Activated naive CD4-positive, alpha-beta T cell treated with anti-CD3 and anti-CD28 coated beads, Interleukin-2, amount 50 U/mL, for 24 hours (primary cell): ENCODE data around the gene ANXA2R.
A peak's percentile ranks its signal among the peaks of the same experiment; 100 is the strongest.
"Not testable (repeated sequence)": the region's sequence is repeated elsewhere in the genome, so short reads cannot be mapped to it uniquely, and the experiment has no call there.

Experiments
- H3K27ac Mint-ChIP-seq: one replicate; pipeline ENCODE4 v1.8.0; 2021; ENCODE audit warnings: mild to moderate bottlenecking, mixed read lengths
- H3K27me3 Mint-ChIP-seq: one replicate; pipeline ENCODE4 v1.8.0; 2021; ENCODE audit warnings: mixed read lengths
- H3K36me3 Mint-ChIP-seq: one replicate; pipeline ENCODE4 v1.8.0; 2021; ENCODE audit warnings: mixed read lengths
- H3K4me1 Mint-ChIP-seq: one replicate; pipeline ENCODE4 v1.8.0; 2021; ENCODE audit warnings: mixed read lengths
- H3K4me3 Mint-ChIP-seq: one replicate; pipeline ENCODE4 v1.8.0; 2021; ENCODE audit warnings: mild to moderate bottlenecking, mixed read lengths
- H3K9me3 Mint-ChIP-seq: one replicate; pipeline ENCODE4 v1.8.0; 2021; ENCODE audit warnings: mixed read lengths

ANXA2R gene

GRCh38 chr5:43065948-43066798, 26.1 kb upstream of the ANXA2R start:
- Mint-ChIP-seq H3K27me3 (no peaks in the 10 kb centered on the region), H3K36me3 (peaks cover 9% of the 10 kb centered on the region), H3K27ac (peak overlapping the region; percentile 100), H3K4me1 (peaks cover 40% of the 10 kb centered on the region), H3K4me3 (peak overlapping the region; percentile 99), H3K9me3 (no peaks in the 10 kb centered on the region)

DNA sequence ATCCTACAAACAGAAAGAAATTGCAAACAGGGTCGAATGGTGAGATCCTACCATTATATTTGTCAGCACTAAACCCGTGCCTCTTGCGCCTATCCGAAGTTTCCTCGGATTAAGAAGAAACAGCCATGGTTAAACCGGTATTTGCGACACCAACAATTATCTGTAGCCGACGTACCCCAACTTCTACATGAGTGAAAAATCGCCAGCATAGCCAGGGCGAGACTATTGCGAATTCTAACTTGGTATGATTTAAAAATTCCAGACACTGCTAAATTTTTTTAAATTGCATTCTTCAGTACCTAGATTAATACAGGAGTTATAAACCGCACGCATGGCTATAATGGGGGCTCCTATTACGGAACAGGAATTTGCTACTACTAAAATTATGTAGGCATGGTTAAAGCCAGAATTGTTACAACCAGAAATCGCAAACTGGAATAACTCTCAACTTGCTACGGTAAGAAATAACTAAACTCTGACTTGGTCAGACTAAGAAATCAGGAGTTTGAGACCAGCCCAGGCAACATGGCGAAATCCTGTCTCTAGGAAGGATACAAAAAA, 25.3 kb upstream of the ANXA2R start:
- Mint-ChIP-seq H3K36me3 (peaks cover 10% of the 10 kb centered on the region), H3K9me3 (no peaks in the 10 kb centered on the region), H3K27me3 (no peaks in the 10 kb centered on the region), H3K27ac (peak overlapping the region; percentile 100), H3K4me1 (peaks cover 33% of the 10 kb centered on the region), H3K4me3 (peak overlapping the region; percentile 99)

DNA sequence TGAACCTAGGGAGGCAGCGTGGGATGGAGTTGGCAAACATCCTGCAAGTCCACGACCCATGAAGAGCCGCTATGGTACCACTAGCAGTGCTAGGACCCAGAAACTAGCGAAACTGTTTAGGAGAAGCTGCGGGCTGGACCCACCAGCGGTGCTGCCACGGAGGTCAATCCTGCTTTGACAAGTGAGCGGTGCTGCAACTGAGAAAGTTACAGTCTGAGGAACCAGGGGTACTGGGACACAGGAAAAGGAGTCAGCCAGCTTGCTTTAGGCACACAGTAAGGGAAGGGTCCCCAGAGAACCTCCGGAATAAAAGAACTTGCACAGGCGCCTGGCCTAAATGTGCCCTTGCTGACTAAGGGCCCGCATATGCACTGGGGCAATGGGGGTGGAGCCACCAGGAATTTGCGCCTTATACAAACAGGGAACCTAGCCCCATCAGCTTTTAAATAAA, 23.6 kb upstream of the ANXA2R start:
- no peaks in the 10 kb centered on the region for H3K9me3 Mint-ChIP-seq
- peaks cover 12% of the 10 kb centered on the region for H3K36me3 Mint-ChIP-seq
- H3K4me3 Mint-ChIP-seq, result no peak overlapping the region
- H3K27ac Mint-ChIP-seq, result no peak overlapping the region
- H3K4me1 Mint-ChIP-seq, result peaks cover 20% of the 10 kb centered on the region
- H3K27me3 Mint-ChIP-seq, result no peaks in the 10 kb centered on the region

- Mint-ChIP-seq H3K36me3 (peaks cover 13% of the 10 kb centered on the region), H3K4me1 (peaks cover 8% of the 10 kb centered on the region), H3K27me3 (no peaks in the 10 kb centered on the region), H3K27ac (peak overlapping the region; percentile 66), H3K4me3 (no peak overlapping the region), H3K9me3 (no peaks in the 10 kb centered on the region)
Measured at GRCh38 chr5:43061352-43062075, 21.4 kb upstream of the ANXA2R start.

GRCh38 chr5:43060020-43060419, 19.9 kb upstream of the ANXA2R start:
- H3K27ac Mint-ChIP-seq, H3K4me1 Mint-ChIP-seq, H3K27me3 Mint-ChIP-seq, H3K4me3 Mint-ChIP-seq, H3K9me3 Mint-ChIP-seq: not testable (repeated sequence)
- H3K36me3 Mint-ChIP-seq, result peaks cover 20% of the 10 kb centered on the region

- H3K27me3 Mint-ChIP-seq, H3K9me3 Mint-ChIP-seq, H3K4me1 Mint-ChIP-seq, H3K27ac Mint-ChIP-seq, H3K4me3 Mint-ChIP-seq: not testable (repeated sequence)
- peaks cover 19% of the 10 kb centered on the region for H3K36me3 Mint-ChIP-seq
Measured at GRCh38 chr5:43055098-43055497, 15.0 kb upstream of the ANXA2R start.

DNA sequence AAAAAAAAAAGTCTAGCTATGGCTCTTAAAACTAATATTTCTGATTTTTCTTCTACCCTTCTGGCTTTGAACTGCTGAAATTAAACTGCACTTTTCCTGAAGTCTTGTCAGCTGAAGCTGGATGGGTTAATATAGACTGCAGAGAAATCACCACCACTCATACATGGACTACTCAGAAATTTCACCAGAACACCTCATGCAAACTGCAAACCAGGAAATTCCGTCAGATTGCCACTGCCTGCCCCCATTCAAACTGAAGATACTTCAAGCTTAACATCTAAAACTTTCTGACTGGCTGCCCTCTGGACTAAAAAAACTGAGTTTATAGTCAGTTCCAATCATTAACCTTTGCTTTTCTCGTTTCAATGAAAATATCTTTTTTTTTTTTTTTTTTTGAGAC, 11.6 kb upstream of the ANXA2R start:
- peaks cover 18% of the 10 kb centered on the region for H3K36me3 Mint-ChIP-seq
- no peaks in the 10 kb centered on the region for H3K9me3 Mint-ChIP-seq
- H3K27ac Mint-ChIP-seq, result no peak overlapping the region
- no peak overlapping the region for H3K4me3 Mint-ChIP-seq
- peaks cover 29% of the 10 kb centered on the region for H3K4me1 Mint-ChIP-seq
- H3K27me3 Mint-ChIP-seq, result no peaks in the 10 kb centered on the region

GRCh38 chr5:43050384-43050783, 10.3 kb upstream of the ANXA2R start:
- H3K27me3 Mint-ChIP-seq, result no peaks in the 10 kb centered on the region
- peaks cover 34% of the 10 kb centered on the region for H3K4me1 Mint-ChIP-seq
- peaks cover 15% of the 10 kb centered on the region for H3K36me3 Mint-ChIP-seq
- no peak overlapping the region for H3K4me3 Mint-ChIP-seq
- no peak overlapping the region for H3K27ac Mint-ChIP-seq
- no peaks in the 10 kb centered on the region for H3K9me3 Mint-ChIP-seq

- peaks cover 12% of the 10 kb centered on the region for H3K36me3 Mint-ChIP-seq
- no peak overlapping the region for H3K4me3 Mint-ChIP-seq
- no peaks in the 10 kb centered on the region for H3K27me3 Mint-ChIP-seq
- H3K4me1 Mint-ChIP-seq, result peaks cover 45% of the 10 kb centered on the region
- H3K9me3 Mint-ChIP-seq, result no peaks in the 10 kb centered on the region
- H3K27ac Mint-ChIP-seq, result no peak overlapping the region
Measured at GRCh38 chr5:43049236-43049635, 9.1 kb upstream of the ANXA2R start.

DNA sequence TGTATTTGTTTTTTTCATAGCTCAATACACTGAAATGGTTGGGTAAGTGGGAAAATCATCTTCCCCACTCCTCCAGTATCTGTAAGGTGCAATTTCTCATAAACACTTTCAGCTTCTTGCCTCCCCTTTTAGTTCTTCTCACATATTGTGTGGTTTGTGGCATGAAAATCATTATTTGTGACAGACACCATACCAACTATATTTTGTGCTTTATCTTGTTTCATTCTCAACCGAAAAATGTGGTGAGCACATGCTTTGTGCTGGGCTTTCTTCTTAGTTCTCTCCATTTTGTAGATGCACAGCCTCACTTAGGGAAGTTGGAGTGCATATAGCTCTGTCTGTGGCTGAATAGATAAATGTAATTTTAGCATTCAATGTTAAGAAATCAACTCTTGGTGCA, 6.4 kb upstream of the ANXA2R start:
- H3K36me3 Mint-ChIP-seq, result peaks cover 10% of the 10 kb centered on the region
- no peaks in the 10 kb centered on the region for H3K27me3 Mint-ChIP-seq
- peaks cover 57% of the 10 kb centered on the region for H3K4me1 Mint-ChIP-seq
- H3K27ac Mint-ChIP-seq, result peak overlapping the region; percentile 36
- H3K9me3 Mint-ChIP-seq, result no peaks in the 10 kb centered on the region
- no peak overlapping the region for H3K4me3 Mint-ChIP-seq

DNA sequence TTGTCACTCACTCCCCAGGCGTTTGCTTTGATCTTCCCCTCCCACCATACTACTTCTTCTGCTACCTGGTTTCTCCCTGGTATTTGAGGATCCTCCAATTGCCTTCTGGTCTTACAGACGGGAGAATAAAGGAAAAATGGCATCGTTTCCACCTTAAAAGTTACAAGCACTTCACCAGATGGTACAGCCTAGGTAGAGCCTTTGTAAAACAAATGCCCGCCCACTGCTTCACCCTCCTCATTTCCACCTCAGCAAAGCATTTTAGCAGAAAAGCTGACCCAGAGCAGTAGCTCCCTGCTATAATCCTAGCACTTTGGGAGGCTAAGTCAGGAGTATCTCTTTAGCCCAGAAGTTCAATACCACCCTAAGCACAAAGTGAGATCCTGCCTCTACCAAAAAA, 5.1 kb upstream of the ANXA2R start:
- peaks cover 53% of the 10 kb centered on the region for H3K4me1 Mint-ChIP-seq
- H3K27ac Mint-ChIP-seq, result peak overlapping the region; percentile 12
- H3K36me3 Mint-ChIP-seq, result peaks cover 8% of the 10 kb centered on the region
- H3K27me3 Mint-ChIP-seq, result no peaks in the 10 kb centered on the region
- H3K9me3 Mint-ChIP-seq, result no peaks in the 10 kb centered on the region
- H3K4me3 Mint-ChIP-seq, result peak overlapping the region; percentile 54

DNA sequence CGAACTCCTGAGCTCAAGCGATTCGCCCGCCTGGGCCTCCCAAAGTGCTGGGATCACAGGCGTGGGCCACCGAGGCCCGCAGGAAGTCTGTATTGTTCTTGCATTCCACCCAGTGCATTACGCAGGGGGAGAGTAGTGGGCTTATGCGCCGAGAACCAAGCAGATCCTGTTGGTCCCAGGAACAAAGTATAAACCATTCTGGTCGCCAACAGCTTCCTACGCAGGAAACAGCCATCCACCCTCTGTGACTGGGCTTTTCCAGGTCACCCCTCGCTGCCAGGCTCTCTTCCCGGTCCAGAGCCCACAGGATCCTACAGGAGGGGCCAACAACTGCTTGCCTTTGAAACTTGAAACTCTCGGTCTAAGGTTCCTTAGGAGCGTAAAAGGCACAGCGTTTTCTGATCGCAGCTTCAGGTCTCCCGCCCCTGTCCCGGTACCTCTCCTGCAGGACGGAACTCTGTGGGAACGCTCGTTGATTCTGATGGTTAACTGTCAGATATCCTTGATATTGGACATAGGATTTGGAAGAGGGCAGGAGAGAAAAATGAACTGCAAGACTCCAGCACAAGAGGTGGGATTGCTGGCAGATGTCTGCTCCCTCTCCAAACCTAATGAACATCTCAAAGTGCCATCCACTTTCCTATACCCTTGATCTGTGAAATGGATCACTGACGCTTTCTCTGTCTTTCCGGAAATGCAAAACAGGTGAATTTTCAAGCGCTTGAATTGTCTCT, 4.2 kb upstream of the ANXA2R start:
- Mint-ChIP-seq H3K36me3 (peaks cover 4% of the 10 kb centered on the region), H3K27ac (no peak overlapping the region), H3K27me3 (no peaks in the 10 kb centered on the region), H3K9me3 (no peaks in the 10 kb centered on the region), H3K4me1 (peaks cover 44% of the 10 kb centered on the region), H3K4me3 (peak overlapping the region; percentile 19)

DNA sequence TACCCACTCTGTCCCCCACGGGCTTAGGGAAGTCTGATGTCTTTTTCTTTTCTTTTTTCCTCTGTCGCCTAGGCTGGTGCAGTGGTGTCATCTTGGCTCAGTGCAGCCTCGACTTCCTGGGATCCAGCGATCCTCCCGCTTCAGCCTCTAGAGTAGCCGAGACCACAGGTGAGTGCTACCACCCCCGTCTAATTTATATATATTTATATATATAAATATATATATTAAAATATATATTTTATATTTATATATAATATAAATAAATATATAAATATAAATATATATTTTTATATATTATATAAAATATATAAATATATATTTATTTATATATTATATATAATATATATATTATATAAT, 3.3 kb upstream of the ANXA2R start:
- no peaks in the 10 kb centered on the region for H3K9me3 Mint-ChIP-seq
- no peaks in the 10 kb centered on the region for H3K27me3 Mint-ChIP-seq
- peaks cover 3% of the 10 kb centered on the region for H3K36me3 Mint-ChIP-seq
- H3K27ac Mint-ChIP-seq, result peak overlapping the region; percentile 98
- peak overlapping the region; percentile 99 for H3K4me3 Mint-ChIP-seq
- peaks cover 43% of the 10 kb centered on the region for H3K4me1 Mint-ChIP-seq

GRCh38 chr5:43042626-43043399, 2.7 kb upstream of the ANXA2R start:
- peak overlapping the region; percentile 98 for H3K27ac Mint-ChIP-seq
- H3K4me3 Mint-ChIP-seq, result peak overlapping the region; percentile 99
- peaks cover 3% of the 10 kb centered on the region for H3K36me3 Mint-ChIP-seq
- peaks cover 44% of the 10 kb centered on the region for H3K4me1 Mint-ChIP-seq
- H3K27me3 Mint-ChIP-seq, result no peaks in the 10 kb centered on the region
- H3K9me3 Mint-ChIP-seq, result no peaks in the 10 kb centered on the region

GRCh38 chr5:43042176-43042625, 2.1 kb upstream of the ANXA2R start:
- H3K36me3 Mint-ChIP-seq, result peaks cover 3% of the 10 kb centered on the region
- peak overlapping the region; percentile 99 for H3K4me3 Mint-ChIP-seq
- H3K27me3 Mint-ChIP-seq, result no peaks in the 10 kb centered on the region
- no peaks in the 10 kb centered on the region for H3K9me3 Mint-ChIP-seq
- H3K27ac Mint-ChIP-seq, result peak overlapping the region; percentile 98
- peaks cover 45% of the 10 kb centered on the region for H3K4me1 Mint-ChIP-seq
